Measurements from ENCODE around the gene GGA3.
"Not testable (repeated sequence)": the region's sequence is repeated elsewhere in the genome, so short reads cannot be mapped to it uniquely, and the experiment has no call there.

GGA3 gene

GRCh38 chr17:75261336-75262111 is at the start of gene GGA3, which contains the start of gene MRPS7:
Gene GGA3, minus strand, starts transcription at chr17:75261606. Its CDS starts 19 bp downstream, at chr17:75261587.
Gene MRPS7, plus strand, starts transcription at chr17:75261879. Its CDS starts 22 bp downstream, at chr17:75261901.
- peak; percentile 96 to 97 for DNase-seq

- no peak for DNase-seq
Observed at GRCh38 chr17:75308732-75309629, 47.6 kb upstream of the GGA3 start.

- DNase-seq, result no peak
Observed at GRCh38 chr17:75307957-75308731, 46.7 kb upstream of the GGA3 start.

- DNase-seq, result no peak
Observed at GRCh38 chr17:75301502-75302206, 40.2 kb upstream of the GGA3 start.

- no peak for DNase-seq
Observed at GRCh38 chr17:75301049-75301448, 39.6 kb upstream of the GGA3 start.

GRCh38 chr17:75300280-75300679 is 38.9 kb upstream of the GGA3 start:
- no peak for DNase-seq

- DNase-seq, result no peak
Observed at GRCh38 chr17:75295201-75296158, 34.1 kb upstream of the GGA3 start.

GRCh38 chr17:75292810-75293448 is 31.5 kb upstream of the GGA3 start:
- DNase-seq, result not testable (repeated sequence)

GRCh38 chr17:75289832-75290337 is 28.5 kb upstream of the GGA3 start:
- peak; percentile 64 to 74 for DNase-seq

- peak; percentile 100 for DNase-seq
Observed at GRCh38 chr17:75289115-75289831, 27.9 kb upstream of the GGA3 start, which contains the start of gene SLC25A19. Gene SLC25A19, minus strand, starts transcription at chr17:75289433. Its CDS starts 2,669 bp downstream, at chr17:75286764.

- DNase-seq, result peak; percentile 92
Observed at GRCh38 chr17:75288770-75289114, 27.3 kb upstream of the GGA3 start.

GRCh38 chr17:75288359-75288758 is 27.0 kb upstream of the GGA3 start:
- no peak for DNase-seq

- DNase-seq, result no peak
Observed at GRCh38 chr17:75287221-75287620, 25.8 kb upstream of the GGA3 start.

GRCh38 chr17:75285123-75285522 is 23.7 kb upstream of the GGA3 start:
- DNase-seq, result no peak

- not testable (repeated sequence) for DNase-seq
Observed at GRCh38 chr17:75280189-75280588, 18.8 kb upstream of the GGA3 start.

- DNase-seq, result no peak
Observed at GRCh38 chr17:75277664-75278071, 16.3 kb upstream of the GGA3 start.

GRCh38 chr17:75273977-75274708 is 12.7 kb upstream of the GGA3 start:
- DNase-seq, result no peak

- DNase-seq, result no peak
Observed at GRCh38 chr17:75272848-75273184, 11.4 kb upstream of the GGA3 start.
